ENCODE measurements around the gene TSPAN14.

Gene TSPAN14

GRCh38 chr10:80411267-80411668, 42.8 kb upstream of the TSPAN14 start:
- Histone ChIP-seq H3K9me3 (ENCODE audit: severe bottlenecking) (no peaks in the 10 kb centered on the region), H3K27me3 (ENCODE audit: insufficient read depth, poor library complexity, severe bottlenecking) (no peaks in the 10 kb centered on the region), H3K4me3 (ENCODE audit: severe bottlenecking) (no peak overlapping the region), H3K4me1 (ENCODE audit: insufficient read depth, poor library complexity, severe bottlenecking) (peaks cover 39% of the 10 kb centered on the region), H3K36me3 (ENCODE audit: low read depth) (no peaks in the 10 kb centered on the region), H3K27ac (ENCODE audit: poor library complexity, severe bottlenecking) (peak overlapping the region; percentile 26)
- TF ChIP-seq CTCF (IDR thresholded peaks at IDR 0.05; ENCODE audit: poor library complexity, severe bottlenecking) = no peak
- ATAC-seq (ENCODE audit: low read depth) (no peak), DNase-seq (ENCODE audit: low spot score) (no peak)

- Histone ChIP-seq H3K27me3 (ENCODE audit: insufficient read depth, poor library complexity, severe bottlenecking) (no peaks in the 10 kb centered on the region), H3K4me1 (ENCODE audit: insufficient read depth, poor library complexity, severe bottlenecking) (peaks cover 39% of the 10 kb centered on the region), H3K4me3 (ENCODE audit: severe bottlenecking) (no peak overlapping the region), H3K27ac (ENCODE audit: poor library complexity, severe bottlenecking) (peak overlapping the region; percentile 36), H3K9me3 (ENCODE audit: severe bottlenecking) (no peaks in the 10 kb centered on the region), H3K36me3 (ENCODE audit: low read depth) (no peaks in the 10 kb centered on the region)
- no peak for ATAC-seq (ENCODE audit: low read depth)
- no peak for DNase-seq (ENCODE audit: low spot score)
- no peak for TF ChIP-seq CTCF (IDR thresholded peaks at IDR 0.05; ENCODE audit: poor library complexity, severe bottlenecking)
Observed at GRCh38 chr10:80411681-80412220, 42.4 kb upstream of the TSPAN14 start.

- H3K9me3 ChIP-seq (ENCODE audit: severe bottlenecking) = no peaks in the 10 kb centered on the region
- ATAC-seq (ENCODE audit: low read depth) (no peak), DNase-seq (ENCODE audit: low spot score) (no peak)
- H3K36me3 ChIP-seq (ENCODE audit: low read depth) = no peaks in the 10 kb centered on the region
- peak overlapping the region; percentile 36 for H3K27ac ChIP-seq (ENCODE audit: poor library complexity, severe bottlenecking)
- H3K27me3 ChIP-seq (ENCODE audit: insufficient read depth, poor library complexity, severe bottlenecking) = no peaks in the 10 kb centered on the region
- TF ChIP-seq CTCF (IDR thresholded peaks at IDR 0.05; ENCODE audit: poor library complexity, severe bottlenecking) = no peak
- no peak overlapping the region for H3K4me3 ChIP-seq (ENCODE audit: severe bottlenecking)
- H3K4me1 ChIP-seq (ENCODE audit: insufficient read depth, poor library complexity, severe bottlenecking) = peaks cover 39% of the 10 kb centered on the region
Observed at GRCh38 chr10:80412486-80412885, 41.6 kb upstream of the TSPAN14 start.

GRCh38 chr10:80413271-80413996, 40.7 kb upstream of the TSPAN14 start:
- Histone ChIP-seq H3K9me3 (ENCODE audit: severe bottlenecking) (no peaks in the 10 kb centered on the region), H3K36me3 (ENCODE audit: low read depth) (no peaks in the 10 kb centered on the region), H3K4me3 (ENCODE audit: severe bottlenecking) (no peak overlapping the region), H3K4me1 (ENCODE audit: insufficient read depth, poor library complexity, severe bottlenecking) (peaks cover 39% of the 10 kb centered on the region), H3K27ac (ENCODE audit: poor library complexity, severe bottlenecking) (peak overlapping the region; percentile 36), H3K27me3 (ENCODE audit: insufficient read depth, poor library complexity, severe bottlenecking) (no peaks in the 10 kb centered on the region)
- peak; percentile 86 for ATAC-seq (ENCODE audit: low read depth)
- DNase-seq (ENCODE audit: low spot score) = peak; percentile 78
- TF ChIP-seq CTCF (IDR thresholded peaks at IDR 0.05; ENCODE audit: poor library complexity, severe bottlenecking) = no peak
